ENCODE data around the gene SHFL.

SHFL gene

GRCh38 chr19:10135551-10136334 is 49.6 kb downstream of the SHFL start:
- DNase-seq = no peak

- DNase-seq = no peak
Measured at GRCh38 chr19:10136936-10137335, 50.8 kb downstream of the SHFL start.

GRCh38 chr19:10137751-10138682 is 51.9 kb downstream of the SHFL start:
- DNase-seq = no peak

GRCh38 chr19:10138879-10139795 is 53.0 kb downstream of the SHFL start:
- DNase-seq = no peak

GRCh38 chr19:10139952-10140351 is 53.8 kb downstream of the SHFL start:
- DNase-seq = no peak

GRCh38 chr19:10141479-10141878 is 55.4 kb downstream of the SHFL start:
- DNase-seq = no peak

- DNase-seq = no peak
Measured at GRCh38 chr19:10141973-10142372, 55.9 kb downstream of the SHFL start.

All from CD4-positive, alpha-beta T cell treated with Interleukin-17A for 1 hour (primary cell).